Esophagus muscularis mucosa (tissue), 4 donors: ENCODE results near the gene DGKG.

Experiments used
- EP300 ChIP-seq: sonication (generic); formaldehyde crosslinking; IDR thresholded peaks from one replicate; pipeline ENCODE4 v1.6.1; 2017; ENCODE audit warnings: antibody characterized with exemption
- POLR2A ChIP-seq: fragments of 450-650 bp; IDR thresholded peaks from one replicate; pipeline ENCODE4 v1.6.1; 2017; ENCODE audit warnings: antibody characterized with exemption, moderate library complexity, mild to moderate bottlenecking, low read depth
- POLR2AphosphoS5 ChIP-seq, 2 donors: sonication (generic); formaldehyde crosslinking; IDR thresholded peaks; one replicate each; pipeline ENCODE4 v1.6.1; 2017; ENCODE audit warnings: antibody characterized with exemption in 2 of 2
- TF ChIP-seq, protein P1 (sequence below), 3 experiments: fragments of 200-600 bp in 2 of 3; fragments of 450-650 bp in 1 of 3; sonication (generic) in 2 of 3; IDR thresholded peaks; one replicate each; pipeline ENCODE4 v1.5.1; 2017 to 2019; ENCODE audit warnings: antibody characterized with exemption in 3 of 3, mild to moderate bottlenecking in 2 of 3, moderate library complexity in 1 of 3

DNA sequence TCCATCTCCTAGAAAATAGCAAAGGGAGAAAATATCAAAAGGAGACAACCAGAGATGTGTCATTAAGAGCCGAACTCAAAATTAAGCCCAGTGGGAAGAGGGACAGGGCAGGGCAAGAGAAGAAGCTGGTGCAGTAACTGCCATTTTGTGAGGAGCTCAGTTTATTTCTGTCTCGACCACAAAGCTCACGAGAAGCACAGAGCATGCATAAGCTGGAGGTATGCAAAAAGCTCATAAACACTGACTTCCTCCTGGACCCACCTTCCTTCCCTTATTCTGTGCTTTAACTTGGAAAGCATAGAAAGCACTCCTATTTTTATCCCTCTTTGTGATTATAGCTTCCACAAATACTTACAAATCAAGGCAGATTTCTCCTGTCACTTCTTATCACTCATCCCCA, 81.3 kb downstream of the DGKG start:
- TF ChIP-seq, protein P1, sequence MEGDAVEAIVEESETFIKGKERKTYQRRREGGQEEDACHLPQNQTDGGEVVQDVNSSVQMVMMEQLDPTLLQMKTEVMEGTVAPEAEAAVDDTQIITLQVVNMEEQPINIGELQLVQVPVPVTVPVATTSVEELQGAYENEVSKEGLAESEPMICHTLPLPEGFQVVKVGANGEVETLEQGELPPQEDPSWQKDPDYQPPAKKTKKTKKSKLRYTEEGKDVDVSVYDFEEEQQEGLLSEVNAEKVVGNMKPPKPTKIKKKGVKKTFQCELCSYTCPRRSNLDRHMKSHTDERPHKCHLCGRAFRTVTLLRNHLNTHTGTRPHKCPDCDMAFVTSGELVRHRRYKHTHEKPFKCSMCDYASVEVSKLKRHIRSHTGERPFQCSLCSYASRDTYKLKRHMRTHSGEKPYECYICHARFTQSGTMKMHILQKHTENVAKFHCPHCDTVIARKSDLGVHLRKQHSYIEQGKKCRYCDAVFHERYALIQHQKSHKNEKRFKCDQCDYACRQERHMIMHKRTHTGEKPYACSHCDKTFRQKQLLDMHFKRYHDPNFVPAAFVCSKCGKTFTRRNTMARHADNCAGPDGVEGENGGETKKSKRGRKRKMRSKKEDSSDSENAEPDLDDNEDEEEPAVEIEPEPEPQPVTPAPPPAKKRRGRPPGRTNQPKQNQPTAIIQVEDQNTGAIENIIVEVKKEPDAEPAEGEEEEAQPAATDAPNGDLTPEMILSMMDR (IDR thresholded peaks at IDR 0.05), result no peak
- TF ChIP-seq EP300 (no peak), POLR2AphosphoS5 (IDR thresholded peaks at IDR 0.05) (no peak), POLR2A (no peak)
